NCI-H1048 (cell line): ENCODE results near the gene COL10A1.

Experiments used
- DNase-seq: peaks from one replicate; lab custom pipeline; 2025; lab: John Stamatoyannopoulos, UW

COL10A1 gene

DNA sequence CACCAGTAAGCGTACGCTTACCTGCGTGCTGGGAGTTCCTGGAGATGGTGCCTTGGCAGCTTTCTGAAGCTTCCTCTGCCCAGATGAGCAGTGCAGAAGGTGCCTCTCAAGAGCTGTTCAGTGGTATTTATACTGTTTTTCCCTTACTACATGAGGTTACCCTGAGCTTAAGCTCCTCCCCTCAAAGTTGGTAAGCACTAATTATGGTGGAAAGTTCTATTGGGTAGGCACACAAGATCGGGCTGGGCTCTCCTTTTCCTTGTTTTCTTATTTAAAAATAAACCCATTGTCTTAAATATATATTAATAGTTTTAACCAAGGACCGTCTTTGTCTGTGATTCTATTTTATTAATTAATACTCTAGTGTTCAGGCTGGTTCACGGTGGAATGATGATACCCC is at the start of gene COL10A1:
Gene COL10A1, minus strand, starts transcription at position 101 of the 400 bp plus-strand sequence. CDS start 640 bp downstream, outside the sequence.
- no peak for DNase-seq

DNA sequence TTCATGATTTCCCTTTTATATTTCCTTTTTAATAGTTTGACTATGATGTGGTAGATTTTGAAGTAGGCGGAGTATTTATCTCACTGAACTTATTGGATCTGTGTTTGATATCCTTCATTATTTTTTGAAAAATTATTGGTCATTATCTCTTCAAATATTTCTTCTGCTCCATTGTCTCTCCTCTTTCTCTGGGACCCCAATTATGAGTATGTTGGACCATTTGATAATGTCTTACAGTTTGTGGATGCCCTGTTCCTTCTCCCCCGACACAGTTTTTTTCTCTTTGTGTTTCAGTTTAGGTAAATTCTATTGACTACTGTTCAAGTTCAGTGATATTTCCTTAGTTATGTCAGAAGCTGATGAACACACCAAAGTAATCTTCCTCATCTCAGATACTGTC is 49.4 kb upstream of the COL10A1 start:
- no peak for DNase-seq

DNA sequence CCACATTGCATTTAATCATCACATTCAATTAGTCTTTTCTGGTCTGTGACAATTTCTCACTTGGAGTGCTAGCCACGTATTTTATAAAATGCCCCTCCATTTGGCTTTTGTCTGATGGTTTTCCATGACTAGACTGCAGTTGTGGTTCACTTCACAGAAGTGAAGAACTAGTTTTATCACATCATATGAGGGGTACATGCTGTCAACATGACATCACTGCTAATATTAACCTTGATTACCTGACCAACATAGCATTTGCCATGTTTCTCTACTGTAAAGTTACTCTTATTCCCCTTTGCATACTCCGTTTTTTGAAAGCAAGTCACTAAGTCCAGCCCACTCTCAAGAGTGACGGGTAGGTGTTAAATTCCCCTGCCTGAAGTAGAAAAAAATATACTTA is 48.0 kb upstream of the COL10A1 start:
- no peak for DNase-seq

DNA sequence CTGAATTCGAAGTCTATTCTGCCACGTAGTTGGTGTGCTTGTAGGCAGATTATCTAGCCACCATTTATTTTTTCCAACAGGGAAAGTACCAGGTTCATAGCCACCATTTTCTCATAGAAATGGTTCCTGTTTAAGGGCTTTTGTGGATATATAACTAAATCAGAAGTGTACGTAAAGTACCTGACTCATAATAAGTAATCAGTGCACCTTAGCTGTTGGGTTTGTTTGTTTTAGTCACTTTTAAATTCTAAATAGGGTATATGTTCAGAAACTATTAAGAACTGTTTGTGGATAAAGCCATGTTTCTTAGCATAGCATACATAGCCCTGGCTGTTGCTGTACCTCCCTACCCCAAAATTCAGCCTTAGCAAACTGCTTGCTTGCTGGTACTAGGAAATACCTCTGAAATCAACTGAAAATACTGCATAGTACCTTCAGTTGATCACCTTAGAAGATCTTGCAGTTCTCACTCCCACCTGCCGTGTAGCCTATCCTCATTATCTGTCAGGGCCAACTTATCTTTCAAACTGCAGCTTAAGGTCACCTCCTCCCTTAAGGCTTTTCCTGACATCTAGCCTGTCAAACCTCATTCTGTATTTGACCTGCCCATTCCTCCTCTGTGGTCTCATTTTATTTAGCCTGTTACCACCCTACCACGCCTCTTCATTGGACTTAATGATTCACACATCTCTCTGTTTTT is 44.6 kb upstream of the COL10A1 start:
- no peak for DNase-seq

DNA sequence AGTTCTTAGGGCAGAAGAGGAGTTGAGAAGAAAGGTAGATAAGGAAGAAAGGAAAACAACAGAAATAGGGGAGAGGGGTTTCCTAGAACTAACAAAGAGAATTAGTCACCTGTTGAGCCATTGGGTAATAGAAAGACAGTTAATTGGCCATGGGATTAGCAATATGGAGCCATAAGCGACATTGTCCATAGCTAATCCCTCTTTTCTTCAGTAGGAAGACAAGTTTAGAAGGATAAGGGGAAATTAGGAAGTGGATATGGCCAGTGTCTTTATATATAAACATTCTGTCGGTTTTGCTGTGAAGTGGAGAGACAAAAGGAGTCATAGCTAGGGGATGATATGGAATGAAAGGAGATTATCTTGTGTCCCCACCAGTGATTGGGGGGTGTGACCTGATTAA is 43.9 kb upstream of the COL10A1 start:
- DNase-seq, result no peak

DNA sequence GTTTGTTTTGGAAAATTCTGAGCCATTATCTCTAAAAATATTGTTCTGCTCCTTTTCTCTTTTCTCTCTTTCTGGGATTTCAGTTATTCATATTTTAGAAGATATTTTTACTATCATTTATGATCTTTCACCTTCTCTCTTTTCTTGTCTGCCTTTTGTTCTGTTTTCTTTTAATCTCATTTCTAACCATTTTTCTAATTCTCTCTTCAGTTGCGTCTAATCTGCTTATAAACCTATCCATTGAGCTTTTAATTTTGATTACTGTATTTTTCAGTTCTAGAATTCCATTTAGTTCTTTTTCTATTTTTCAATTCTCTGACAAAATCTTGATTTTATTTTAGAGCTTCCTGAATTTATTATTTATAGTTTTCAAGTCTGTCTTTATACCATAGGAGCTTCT is 42.2 kb upstream of the COL10A1 start:
- no peak for DNase-seq

DNA sequence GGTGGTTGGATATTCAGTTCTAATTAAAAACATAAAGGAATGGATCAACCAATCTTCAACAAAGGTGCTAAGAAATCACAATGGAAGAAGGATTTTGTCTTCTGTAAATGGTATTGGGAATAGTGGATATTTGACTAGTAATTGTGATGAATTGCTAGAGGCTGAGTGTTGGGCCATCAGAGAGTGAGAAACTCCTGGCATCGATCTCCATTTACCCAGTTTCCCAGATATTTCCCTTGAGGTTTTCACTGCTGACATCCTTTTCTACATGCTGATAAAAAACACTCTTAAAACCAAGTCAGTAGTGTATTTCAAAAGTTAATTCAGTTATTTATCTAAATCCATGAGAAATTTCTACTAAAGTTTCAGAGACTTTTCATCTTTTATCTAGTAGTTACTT is 40.4 kb upstream of the COL10A1 start:
- no peak for DNase-seq

DNA sequence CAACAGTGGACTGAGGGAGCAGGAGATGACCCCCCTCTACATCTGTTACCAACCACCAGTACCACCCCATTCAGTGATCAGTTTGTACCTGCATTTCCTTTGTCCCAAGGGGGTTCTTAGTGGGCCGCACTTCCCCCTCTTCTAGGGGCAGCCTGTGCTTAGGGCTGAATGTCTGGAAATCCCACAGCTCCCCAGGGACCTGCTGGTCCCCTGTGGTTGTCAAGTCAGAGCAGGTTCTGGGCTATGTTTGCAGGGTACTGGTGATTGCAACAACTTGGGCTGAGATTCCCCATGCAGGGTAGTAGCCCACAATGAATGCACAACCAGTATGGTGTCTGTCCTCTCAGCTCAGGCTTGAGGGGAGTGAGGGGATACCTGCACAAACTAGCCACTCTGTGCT is 39.7 kb upstream of the COL10A1 start:
- DNase-seq, result no peak

DNA sequence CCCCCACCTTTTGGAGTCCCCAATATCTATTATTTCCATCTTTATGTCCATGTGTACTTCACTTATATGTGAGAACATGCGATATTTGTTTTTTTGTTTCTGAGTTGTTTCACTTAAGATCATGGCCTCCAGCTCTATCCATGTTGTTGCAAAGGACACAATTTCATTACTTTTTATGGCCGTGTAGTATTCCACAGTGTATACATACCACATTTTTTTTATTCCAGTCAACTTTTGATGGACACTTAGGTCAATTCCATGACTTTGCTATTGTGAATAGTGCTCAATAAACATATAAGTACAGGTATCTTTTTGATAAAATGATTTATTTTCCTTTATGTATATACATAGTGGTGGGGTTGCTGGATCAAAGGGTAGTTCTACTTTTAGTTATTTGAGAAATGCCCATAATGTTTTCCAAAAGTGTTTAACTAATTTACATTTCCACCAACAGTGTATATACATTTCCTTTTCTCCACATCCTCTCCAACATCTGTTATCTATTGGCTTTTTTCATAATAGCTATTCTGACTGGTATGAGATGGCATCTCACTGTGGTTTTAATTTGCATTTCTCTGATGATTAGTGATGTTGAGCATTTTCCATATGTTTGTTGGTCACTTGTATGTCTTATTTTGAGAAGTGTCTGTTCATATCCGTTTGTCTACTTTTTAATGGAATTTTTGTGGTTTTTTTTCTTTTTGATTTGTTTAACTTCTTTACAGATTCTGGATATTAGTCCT is 34.0 kb upstream of the COL10A1 start:
- no peak for DNase-seq

DNA sequence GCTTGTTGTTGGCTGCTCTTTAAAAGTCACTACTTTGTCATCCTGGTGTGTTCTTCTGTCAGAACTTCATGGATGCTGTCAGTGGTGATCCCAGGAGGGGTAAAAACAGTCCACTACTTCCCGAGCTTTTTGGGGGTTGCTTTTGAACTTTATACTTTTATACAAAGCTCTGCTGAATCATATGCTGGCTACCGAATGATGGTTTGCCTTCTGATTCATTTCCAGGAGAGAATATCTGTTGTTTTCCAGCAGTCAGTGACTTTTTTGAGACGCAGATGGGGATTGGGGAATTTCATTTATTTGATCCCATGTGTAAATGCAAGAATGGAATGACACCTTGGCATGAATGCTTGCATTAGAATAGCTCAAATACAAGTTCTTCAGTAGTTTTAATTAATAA is 32.7 kb upstream of the COL10A1 start:
- no peak for DNase-seq

DNA sequence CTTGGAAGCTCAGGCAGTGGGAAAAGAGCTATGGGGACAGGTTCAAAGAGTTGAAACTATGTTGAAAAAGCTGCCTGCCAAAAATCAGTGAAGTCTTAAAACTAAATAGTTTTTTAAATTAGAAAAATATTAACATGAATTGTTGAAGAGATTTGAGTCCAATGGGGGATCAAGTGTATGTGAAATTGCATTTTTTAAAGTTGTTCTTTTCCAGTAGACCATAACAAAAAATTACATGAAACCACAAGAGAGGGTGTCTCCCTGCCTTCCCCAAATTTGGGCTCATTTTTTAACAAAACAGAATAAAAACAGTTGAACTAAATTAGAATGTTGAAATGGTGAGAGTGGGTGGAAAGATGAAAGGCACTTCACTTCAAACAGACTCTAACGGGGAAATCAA is 31.5 kb upstream of the COL10A1 start:
- DNase-seq, result no peak

DNA sequence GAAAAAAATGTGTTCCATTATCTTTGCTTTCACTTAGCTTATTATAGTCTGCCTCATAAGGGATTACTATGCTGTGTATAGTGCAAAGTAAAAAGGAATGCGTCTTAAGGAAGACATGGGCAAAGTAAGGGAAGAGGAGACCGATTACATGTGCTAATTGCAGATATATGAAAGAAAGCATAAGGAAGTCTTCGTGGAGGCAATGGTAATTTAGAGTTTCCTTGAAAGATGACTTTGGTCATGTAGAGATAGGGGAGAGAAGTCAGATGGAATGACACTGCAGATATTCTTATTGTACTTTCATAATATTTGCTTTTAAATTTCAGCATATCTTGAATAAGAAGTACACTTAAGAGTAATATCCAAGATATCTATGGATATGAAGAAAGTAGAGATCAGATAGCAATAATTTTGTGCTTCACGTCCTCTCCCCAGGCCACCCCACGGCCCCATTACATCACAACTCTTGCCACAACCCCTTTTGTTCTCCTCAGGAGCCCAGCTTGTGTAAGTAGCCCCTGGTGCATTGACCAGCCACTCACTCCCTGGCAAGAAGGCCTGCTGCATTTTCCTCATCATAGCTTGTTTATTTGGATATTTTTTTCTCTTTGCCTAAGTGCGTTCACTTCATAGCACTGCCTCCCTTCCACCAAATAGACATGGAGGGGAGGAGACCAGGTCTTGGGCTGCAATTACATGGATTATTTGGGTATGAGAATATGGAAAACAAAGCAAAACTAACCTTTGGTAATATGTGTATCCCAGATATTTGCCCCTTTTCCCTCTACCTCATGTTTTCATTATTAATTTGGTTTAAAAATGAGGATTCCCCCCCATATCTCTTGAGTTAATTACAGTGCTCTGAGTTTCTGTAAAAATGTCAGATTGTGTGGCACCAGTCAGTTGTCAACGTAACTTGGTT is 30.7 kb upstream of the COL10A1 start:
- DNase-seq, result no peak

DNA sequence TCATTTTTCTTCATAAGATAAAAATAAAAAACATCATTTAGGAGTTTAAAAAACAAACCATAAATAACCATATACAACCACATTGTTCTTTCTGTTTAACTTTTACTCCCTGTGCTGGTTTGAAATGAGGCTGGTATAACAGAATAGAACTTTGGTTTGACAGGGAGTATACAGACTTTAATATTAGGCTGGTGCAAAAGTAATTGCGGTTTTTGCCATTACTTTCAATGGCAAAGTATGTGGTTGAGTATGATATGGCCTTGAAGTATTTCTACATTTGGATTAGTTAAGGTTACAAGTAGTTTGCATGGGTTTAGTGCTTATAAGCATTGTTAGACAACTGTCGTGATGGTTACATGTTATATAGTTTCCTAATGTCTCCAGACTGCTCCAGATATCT is 29.0 kb upstream of the COL10A1 start:
- DNase-seq, result no peak

DNA sequence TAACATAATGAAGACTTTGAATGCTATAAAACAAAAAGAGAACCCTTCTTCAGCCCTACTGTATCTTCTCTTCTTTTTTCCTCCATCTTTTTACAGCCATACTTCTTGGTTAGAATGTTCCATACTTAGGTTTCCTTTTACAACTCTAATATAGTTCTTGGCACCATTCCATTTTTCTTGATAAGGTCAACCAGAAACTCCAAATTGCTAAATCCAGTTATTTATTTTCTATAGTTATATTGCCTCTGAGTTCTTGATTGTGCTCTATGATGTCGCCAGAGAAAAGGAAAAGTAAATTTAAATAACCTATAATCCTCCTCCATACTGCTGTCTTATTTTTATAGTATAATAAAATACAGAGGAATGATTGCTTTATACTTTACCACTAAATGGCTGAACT is 26.7 kb upstream of the COL10A1 start:
- no peak for DNase-seq

DNA sequence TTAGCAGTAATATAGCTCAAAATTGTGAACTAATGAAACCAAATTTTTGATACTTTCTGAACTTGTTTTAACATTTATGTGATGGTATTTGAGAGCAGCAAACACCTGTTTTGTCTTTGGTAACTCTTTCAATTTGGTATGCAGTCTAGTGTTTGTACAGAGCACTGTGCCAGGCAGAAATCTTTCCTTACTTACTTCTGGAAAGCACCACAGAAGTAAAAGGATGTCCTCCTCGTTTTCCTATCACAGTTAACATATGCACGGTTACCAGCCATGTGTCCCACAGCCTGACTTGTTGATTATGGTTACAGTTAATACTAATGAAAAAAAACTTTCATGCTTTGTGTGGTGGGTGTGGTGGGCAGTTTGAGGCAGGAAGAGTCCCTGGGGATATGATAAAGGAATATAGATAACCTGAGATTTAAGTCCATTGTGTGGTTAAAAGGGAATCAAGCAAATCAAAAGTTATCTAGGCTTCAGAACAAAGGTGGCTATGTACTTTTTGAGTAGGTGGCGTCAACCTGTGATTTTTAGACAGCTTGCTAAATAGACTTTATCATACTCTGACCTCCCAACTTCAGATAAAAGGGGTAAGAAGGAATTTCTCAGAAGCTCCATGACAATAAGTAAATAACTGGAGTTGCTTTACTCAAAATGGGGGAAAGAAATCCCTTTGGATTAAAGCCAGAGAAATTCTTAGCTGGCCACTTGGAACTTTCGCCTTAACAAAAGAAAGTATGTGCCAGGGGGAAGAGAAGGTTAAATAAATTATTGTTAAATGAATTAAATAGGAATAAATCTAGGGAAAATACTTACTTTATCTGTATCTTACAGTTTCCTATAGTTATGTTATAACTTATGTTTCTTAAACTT is 20.1 kb upstream of the COL10A1 start:
- DNase-seq, result no peak

DNA sequence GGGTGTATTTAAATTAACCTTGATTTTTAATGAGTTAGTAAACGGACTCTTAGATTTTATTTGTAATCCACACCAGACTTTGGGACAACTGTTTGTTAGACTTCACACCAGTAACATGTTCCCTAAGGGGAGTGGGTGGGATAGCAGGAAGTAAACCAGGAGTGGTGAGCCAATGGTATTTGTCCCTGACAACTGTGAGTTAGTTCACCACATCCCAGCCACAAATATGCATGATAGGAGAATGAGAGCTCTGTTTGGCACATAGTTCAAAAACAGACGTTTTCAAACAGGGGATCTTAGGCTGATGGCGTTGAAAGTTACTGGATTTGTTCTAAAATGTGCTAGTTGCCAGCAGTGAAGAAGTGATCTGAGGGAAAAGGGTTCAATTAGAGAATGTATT is 18.7 kb upstream of the COL10A1 start:
- no peak for DNase-seq

DNA sequence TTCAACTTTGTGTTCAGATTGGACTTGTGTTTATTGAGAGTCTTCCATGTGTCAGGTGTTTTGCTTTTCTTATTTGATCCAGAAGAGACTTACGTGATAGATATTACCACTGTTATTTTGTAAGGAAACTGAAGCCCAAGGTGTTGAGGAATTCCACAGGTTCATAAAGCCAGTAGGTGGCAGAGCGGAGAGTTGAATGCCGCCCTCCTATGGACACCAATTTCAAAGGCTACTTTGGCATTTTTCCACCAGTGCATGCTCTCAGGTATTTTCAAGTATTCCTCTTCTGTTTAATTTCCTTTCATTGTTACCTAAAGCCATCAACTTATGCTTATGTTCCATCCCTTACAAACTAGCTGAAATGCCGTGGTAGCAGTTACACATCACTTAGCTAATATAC is 14.0 kb upstream of the COL10A1 start:
- DNase-seq, result no peak

DNA sequence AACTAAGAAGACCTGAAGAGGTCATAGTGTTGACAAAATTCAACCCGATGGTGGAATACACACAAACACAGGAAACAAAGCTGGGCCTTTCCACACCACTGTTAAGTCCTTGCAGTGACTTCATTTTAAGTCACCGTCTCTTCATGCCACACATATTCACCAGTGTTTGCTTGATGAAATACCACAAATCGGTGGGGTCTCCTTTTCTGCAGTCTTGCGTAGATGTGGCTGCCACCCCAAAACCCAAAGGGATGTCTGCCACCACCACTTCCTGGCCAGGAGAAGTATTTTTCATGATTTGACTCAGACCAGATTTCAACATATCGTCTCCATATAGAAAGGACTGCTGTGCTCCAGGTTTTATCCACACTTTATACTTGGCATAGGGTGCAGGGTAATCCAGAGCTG is 11.0 kb upstream of the COL10A1 start:
- no peak for DNase-seq

DNA sequence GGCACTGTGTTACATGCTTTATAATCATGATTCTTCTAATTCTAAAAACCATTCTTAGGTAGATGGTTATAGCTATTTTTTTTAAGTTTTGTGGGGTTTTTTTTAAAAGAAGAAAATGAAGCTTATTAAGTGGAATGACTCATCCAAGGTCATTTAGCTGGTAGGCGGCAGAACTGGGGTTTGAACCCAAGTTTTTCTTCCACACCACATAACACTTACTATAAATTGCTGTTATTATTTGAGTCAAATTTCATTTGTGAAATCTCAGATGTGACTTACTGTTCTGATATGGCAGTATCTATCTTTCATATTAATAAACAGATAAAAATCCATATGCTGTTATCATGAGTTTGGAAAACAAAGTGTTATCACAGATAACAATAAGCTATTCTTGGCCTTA is 10.4 kb upstream of the COL10A1 start:
- no peak for DNase-seq

DNA sequence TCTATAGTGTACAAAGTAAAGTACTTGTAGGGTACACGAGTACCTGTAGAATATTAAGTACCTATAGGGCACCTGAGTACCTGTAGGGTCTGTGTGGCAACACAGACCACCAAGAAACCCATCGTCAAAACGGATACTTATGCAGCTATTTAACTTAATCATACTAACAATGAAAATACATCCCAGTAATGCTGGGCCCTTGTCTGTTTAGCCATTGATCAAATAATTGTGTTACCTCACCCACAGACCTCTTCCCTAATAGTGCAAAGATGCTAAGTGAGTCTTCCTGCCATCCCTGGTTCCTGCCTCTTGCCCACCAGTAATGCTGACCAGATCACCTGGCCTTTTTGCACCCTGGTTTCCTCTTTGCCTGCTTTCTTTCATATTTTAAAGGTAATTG is 7.5 kb upstream of the COL10A1 start:
- DNase-seq, result no peak

DNA sequence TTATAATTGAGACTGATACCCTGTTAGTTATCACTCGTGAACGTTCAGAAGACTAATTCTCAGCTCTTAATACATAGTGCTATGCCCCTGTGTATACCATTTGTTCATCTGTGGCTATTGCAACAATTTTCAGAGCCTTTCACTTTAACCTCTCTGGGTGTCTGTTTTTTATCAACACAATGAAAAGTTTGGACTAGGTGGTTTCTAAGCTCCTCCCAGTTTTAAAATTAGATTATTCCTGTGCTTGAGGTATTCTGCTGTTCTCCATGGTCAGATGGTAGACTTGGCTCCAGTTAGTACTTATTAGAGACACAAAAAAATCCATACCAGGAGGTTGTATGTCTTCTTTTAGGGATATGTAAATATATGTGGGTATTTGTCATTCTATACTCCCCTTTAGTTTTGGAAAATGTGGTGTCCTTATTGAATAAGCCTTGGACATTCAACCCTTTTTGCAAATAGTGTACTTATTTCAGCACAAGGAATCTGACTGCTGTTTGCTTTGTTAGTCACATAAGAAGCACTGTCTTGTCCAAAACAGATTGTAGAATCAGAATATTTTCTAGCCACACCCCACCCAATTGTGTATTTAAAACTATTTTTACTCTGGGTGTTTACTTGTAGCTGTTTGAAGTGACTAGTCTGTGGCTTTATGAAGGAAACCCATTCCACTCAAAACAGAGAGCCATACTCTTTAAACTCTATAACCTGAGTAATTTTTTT is 2.0 kb upstream of the COL10A1 start:
- DNase-seq, result no peak
